ENCODE measurements around the gene CALR. TPM values are rescaled to one million over a fixed set of nuclear protein-coding genes. Genes with fewer than 3 reads are reported as not detected.
A peak's percentile ranks its signal among the peaks of the same experiment; 100 is the strongest.

Gene CALR
- total and polyA plus RNA-seq, 9 of the 15 experiments (the other 6 are each of a cell fraction or from before 2014, with no cell fraction given): 126 to 811 (median 642) TPM

DNA sequence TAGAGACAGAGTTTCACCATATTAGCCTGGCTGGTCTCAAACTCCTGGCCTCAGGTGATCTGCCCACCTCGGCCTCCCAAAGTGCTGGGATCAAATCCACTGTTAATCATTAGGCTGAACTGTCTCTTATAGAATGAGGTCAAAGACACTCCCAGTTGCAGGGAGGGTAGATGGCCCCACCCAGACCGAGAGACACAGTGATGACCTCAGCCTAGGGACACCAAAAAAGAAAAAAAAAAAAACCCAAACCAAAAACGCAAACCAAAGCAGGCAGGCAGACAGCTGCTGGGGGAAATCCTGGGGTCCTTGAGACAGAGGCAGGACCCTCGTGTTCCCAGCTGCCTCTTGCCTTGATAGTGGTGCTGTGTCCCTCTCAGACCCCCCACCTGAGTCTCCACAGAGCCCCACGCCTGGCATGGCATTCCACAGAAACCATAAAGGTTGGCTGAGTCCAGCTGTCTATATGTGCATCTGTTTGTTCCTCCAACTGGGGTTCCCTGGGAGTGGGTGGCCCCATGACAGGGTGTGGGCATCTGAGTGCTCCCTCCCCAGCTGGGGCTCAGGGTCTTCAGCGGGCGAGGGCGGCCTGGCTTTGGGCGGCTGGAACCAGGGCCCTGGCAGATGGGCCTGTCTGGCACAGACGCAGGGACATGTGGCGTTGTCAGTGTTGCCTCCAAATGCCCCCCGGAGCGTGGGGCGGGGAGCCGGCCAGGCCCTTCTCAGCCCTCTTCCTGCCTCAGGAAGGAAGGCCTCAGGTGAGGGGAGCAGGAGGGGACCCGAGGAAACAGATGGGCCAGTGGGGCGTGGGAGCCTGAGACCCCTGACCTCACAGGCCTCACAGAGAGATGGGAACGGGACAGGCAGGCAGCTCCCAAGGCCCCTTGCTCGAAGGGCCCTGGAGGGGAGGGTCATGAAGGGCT lies 36.2 kb downstream of the CALR start:
- no peaks in the 10 kb centered on the region for H3K36me3 ChIP-seq (ENCODE audit: control insufficient read depth, insufficient read depth, low read length)
- in situ Hi-C loops (cut with MboI) (loop anchor here (5.0 to 10.0 kb wide), 2 partner anchors 118 to 450 kb away; no protein-coding TSS in a partner anchor), intact Hi-C loops (cut with micrococcal nuclease) (loop anchor here (5.0 kb wide), 1 partner anchor 288 kb away; no protein-coding TSS in a partner anchor)
- H3K27ac ChIP-seq (ENCODE audit: extremely low read depth, low read depth, low read length): no peak overlapping the region
- H4K20me1 ChIP-seq (replicated peaks; ENCODE audit: control insufficient read depth, insufficient read depth, low read length): no peaks in the 10 kb centered on the region
- peaks cover 4% of the 10 kb centered on the region for H3K9me1 ChIP-seq (ENCODE audit: control insufficient read depth, insufficient read depth, low read length)
- WGBS (ENCODE audit: insufficient coverage, low coverage, missing lambda C conversion rate): 57% methylated on average over 16 of the region's 19 CpGs
- peaks cover 9 to 43% of the 10 kb centered on the region in 2 experiments; a peak in 4 of 5 replicates for H3K4me1 ChIP-seq (replicated peaks in 1 of 2; ENCODE audit: control insufficient read depth in 2 of 2, insufficient read depth in 2 of 2, low read length in 2 of 2)
- no peak overlapping the region for H3K4me3 ChIP-seq
- no peak overlapping the region for H3K4me2 ChIP-seq (ENCODE audit: insufficient read depth, low read length)
- no peak overlapping the region; the same call in 1 of the 2 replicates for H2AFZ ChIP-seq (ENCODE audit: low read depth, low read length)
- ChIA-PET CTCF (ENCODE audit: low intra/inter-chr PET ratio) (no interaction called here), POLR2A (interaction anchor here (0.6 to 0.9 kb wide), 3 partner anchors 29 to 112 kb away, joined by 3 to 5 read pairs (median 3); partner anchors contain the start of gene RAD23A)
- FAIRE-seq (peak; percentile 85), DNase-seq (ENCODE audit: extremely low read depth in 1 of 4, low spot score in 3 of 4) (peak; percentile 36 to 67 (median 54)), ATAC-seq (peak; percentile 86)
- no peaks in the 10 kb centered on the region for H3K9me3 ChIP-seq (replicated peaks; ENCODE audit: control insufficient read depth, insufficient read depth, low read depth, low read length)
- no peaks in the 10 kb centered on the region for H3K27me3 ChIP-seq (ENCODE audit: control insufficient read depth in 2 of 2, insufficient read depth in 2 of 2, low read length in 2 of 2)
- no TSS peak for BruUV-seq (replicated peaks)
- H3K9ac ChIP-seq (ENCODE audit: insufficient read depth in 1 of 2, low read depth in 2 of 2, low read length in 2 of 2): peak overlapping the region in 1 of 2 experiments; percentile 90; a peak in 2 of 4 replicates
- no peaks in the 10 kb centered on the region for H3K79me2 ChIP-seq (ENCODE audit: control insufficient read depth, insufficient read depth, low read length)
- no peak for TF ChIP-seq NEUROD1 (IDR thresholded peaks at IDR 0.05; ENCODE audit: borderline replicate concordance, low read depth, low read length, partially characterized antibody)
- TF ChIP-seq HLTF (IDR thresholded peaks at IDR 0.05): no peak
- TF ChIP-seq ZNF717 (CRISPR knock-in tag; IDR thresholded peaks at IDR 0.05): no peak
- no peak for TF ChIP-seq ZNF436 (CRISPR knock-in tag; IDR thresholded peaks at IDR 0.05)
- TF ChIP-seq NCOA4 (IDR thresholded peaks at IDR 0.05; ENCODE audit: partially characterized antibody): no peak
- TF ChIP-seq KLF10 (CRISPR knock-in tag; IDR thresholded peaks at IDR 0.05): no peak
- no peak for TF ChIP-seq MCM5 (IDR thresholded peaks at IDR 0.05; ENCODE audit: low read depth)
- peak; percentile 90 for TF ChIP-seq ZNF384 (IDR thresholded peaks at IDR 0.05; ENCODE audit: low read depth, low read length)
- no peak for TF ChIP-seq RBM39 (optimal IDR thresholded peaks at IDR 0.05; ENCODE audit: low read depth, low read length)
- no peak for TF ChIP-seq ARHGAP35 (IDR thresholded peaks at IDR 0.05; ENCODE audit: partially characterized antibody)
- TF ChIP-seq RBM34 (IDR thresholded peaks at IDR 0.05; ENCODE audit: borderline replicate concordance, insufficient read depth, low read length): no peak
- TF ChIP-seq RNF2 (IDR thresholded peaks at IDR 0.05): no peak
- TF ChIP-seq NFATC3 (IDR thresholded peaks at IDR 0.05): no peak
- no peak for TF ChIP-seq SMARCA4 (IDR thresholded peaks at IDR 0.05)
- no peak for TF ChIP-seq SP1 (CRISPR knock-in tag; IDR thresholded peaks at IDR 0.05)
- no peak for TF ChIP-seq ZNF780A (CRISPR knock-in tag; IDR thresholded peaks at IDR 0.05)
- TF ChIP-seq CREM (IDR thresholded peaks at IDR 0.05; ENCODE audit: low read depth): peak; percentile 40; the same call in 1 of the 2 replicates
- no peak for TF ChIP-seq ZFP1 (CRISPR knock-in tag; IDR thresholded peaks at IDR 0.05)
- TF ChIP-seq KLF16 (IDR thresholded peaks at IDR 0.05): no peak
- TF ChIP-seq, protein P1, sequence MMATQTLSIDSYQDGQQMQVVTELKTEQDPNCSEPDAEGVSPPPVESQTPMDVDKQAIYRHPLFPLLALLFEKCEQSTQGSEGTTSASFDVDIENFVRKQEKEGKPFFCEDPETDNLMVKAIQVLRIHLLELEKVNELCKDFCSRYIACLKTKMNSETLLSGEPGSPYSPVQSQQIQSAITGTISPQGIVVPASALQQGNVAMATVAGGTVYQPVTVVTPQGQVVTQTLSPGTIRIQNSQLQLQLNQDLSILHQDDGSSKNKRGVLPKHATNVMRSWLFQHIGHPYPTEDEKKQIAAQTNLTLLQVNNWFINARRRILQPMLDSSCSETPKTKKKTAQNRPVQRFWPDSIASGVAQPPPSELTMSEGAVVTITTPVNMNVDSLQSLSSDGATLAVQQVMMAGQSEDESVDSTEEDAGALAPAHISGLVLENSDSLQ (IDR thresholded peaks at IDR 0.05): peak; percentile 47
- TF ChIP-seq, protein P2, sequence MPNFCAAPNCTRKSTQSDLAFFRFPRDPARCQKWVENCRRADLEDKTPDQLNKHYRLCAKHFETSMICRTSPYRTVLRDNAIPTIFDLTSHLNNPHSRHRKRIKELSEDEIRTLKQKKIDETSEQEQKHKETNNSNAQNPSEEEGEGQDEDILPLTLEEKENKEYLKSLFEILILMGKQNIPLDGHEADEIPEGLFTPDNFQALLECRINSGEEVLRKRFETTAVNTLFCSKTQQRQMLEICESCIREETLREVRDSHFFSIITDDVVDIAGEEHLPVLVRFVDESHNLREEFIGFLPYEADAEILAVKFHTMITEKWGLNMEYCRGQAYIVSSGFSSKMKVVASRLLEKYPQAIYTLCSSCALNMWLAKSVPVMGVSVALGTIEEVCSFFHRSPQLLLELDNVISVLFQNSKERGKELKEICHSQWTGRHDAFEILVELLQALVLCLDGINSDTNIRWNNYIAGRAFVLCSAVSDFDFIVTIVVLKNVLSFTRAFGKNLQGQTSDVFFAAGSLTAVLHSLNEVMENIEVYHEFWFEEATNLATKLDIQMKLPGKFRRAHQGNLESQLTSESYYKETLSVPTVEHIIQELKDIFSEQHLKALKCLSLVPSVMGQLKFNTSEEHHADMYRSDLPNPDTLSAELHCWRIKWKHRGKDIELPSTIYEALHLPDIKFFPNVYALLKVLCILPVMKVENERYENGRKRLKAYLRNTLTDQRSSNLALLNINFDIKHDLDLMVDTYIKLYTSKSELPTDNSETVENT (CRISPR knock-in tag; IDR thresholded peaks at IDR 0.05): no peak
- no peak for TF ChIP-seq FOXP1 (CRISPR knock-in tag; IDR thresholded peaks at IDR 0.05)
- no peak for TF ChIP-seq BMI1 (IDR thresholded peaks at IDR 0.05; ENCODE audit: low read length)
